Measurements from ENCODE around the gene LRRC25.

Gene LRRC25

DNA sequence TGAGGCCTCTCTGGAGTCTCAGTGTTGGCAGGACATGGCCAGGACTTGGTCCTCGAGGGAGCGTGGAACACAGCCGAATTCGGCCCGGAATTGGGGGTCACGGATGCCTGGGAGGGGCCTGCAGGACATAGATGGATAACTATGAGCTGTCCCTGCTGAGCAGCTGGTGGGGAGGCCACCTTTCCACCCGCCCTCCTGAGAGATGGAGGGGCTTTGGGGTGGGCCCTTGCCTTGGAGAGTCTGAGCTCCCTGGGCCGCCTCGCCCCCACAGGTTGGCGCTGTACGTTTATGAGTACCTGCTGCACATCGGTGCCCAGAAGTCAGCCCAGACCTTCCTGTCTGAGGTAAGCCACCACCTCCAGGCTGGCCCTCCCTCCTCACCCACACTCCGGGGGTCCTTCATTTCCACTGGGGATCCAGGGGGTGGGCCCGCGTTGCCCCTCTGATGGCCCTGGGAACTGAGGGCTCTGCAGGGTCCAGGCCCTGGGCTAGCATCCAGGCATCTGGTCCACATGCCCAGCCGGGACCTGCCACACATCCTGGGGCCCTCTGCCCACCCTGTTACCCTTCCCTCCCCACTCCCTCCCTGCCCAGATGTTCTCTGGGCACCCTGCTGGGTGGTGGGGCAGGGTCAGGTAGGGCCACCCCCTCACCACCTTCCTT is 29.8 kb upstream of the LRRC25 start:
- H2AFZ ChIP-seq, result no peak overlapping the region
- peaks cover 24% of the 10 kb centered on the region for H3K4me1 ChIP-seq
- H3K79me2 ChIP-seq, result peaks cover 7% of the 10 kb centered on the region
- no peak overlapping the region for H3K4me2 ChIP-seq (ENCODE audit: low read length)
- H3K4me3 ChIP-seq (ENCODE audit: low read depth, low read length), result no peak overlapping the region
- H3K9ac ChIP-seq, result no peak overlapping the region
- H3K36me3 ChIP-seq (ENCODE audit: control insufficient read depth, insufficient read depth, low read length), result no peaks in the 10 kb centered on the region
- TF ChIP-seq, protein P1, sequence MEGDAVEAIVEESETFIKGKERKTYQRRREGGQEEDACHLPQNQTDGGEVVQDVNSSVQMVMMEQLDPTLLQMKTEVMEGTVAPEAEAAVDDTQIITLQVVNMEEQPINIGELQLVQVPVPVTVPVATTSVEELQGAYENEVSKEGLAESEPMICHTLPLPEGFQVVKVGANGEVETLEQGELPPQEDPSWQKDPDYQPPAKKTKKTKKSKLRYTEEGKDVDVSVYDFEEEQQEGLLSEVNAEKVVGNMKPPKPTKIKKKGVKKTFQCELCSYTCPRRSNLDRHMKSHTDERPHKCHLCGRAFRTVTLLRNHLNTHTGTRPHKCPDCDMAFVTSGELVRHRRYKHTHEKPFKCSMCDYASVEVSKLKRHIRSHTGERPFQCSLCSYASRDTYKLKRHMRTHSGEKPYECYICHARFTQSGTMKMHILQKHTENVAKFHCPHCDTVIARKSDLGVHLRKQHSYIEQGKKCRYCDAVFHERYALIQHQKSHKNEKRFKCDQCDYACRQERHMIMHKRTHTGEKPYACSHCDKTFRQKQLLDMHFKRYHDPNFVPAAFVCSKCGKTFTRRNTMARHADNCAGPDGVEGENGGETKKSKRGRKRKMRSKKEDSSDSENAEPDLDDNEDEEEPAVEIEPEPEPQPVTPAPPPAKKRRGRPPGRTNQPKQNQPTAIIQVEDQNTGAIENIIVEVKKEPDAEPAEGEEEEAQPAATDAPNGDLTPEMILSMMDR (IDR thresholded peaks at IDR 0.05), result no peak
- H3K27me3 ChIP-seq (ENCODE audit: control insufficient read depth, insufficient read depth, low read length), result no peaks in the 10 kb centered on the region
- H3K9me3 ChIP-seq (ENCODE audit: control insufficient read depth, low read length), result no peaks in the 10 kb centered on the region
- no peak overlapping the region for H3K27ac ChIP-seq

- TF ChIP-seq, protein P1 (IDR thresholded peaks at IDR 0.05), result no peak
- Histone ChIP-seq H3K36me3 (ENCODE audit: control insufficient read depth, insufficient read depth, low read length) (no peaks in the 10 kb centered on the region), H3K27me3 (ENCODE audit: control insufficient read depth, insufficient read depth, low read length) (no peaks in the 10 kb centered on the region), H3K9ac (no peak overlapping the region), H3K27ac (no peak overlapping the region), H3K79me2 (peaks cover 7% of the 10 kb centered on the region), H3K4me3 (ENCODE audit: low read depth, low read length) (no peak overlapping the region), H3K9me3 (ENCODE audit: control insufficient read depth, low read length) (no peaks in the 10 kb centered on the region), H3K4me2 (ENCODE audit: low read length) (no peak overlapping the region), H2AFZ (no peak overlapping the region), H3K4me1 (peaks cover 19% of the 10 kb centered on the region)
Observed at GRCh38 chr19:18426416-18426767, 29.0 kb upstream of the LRRC25 start.

GRCh38 chr19:18425515-18426415 is 28.3 kb upstream of the LRRC25 start:
- peaks cover 19% of the 10 kb centered on the region for H3K4me1 ChIP-seq
- H3K9me3 ChIP-seq (ENCODE audit: control insufficient read depth, low read length), result no peaks in the 10 kb centered on the region

GRCh38 chr19:18424890-18425514 is 27.6 kb upstream of the LRRC25 start:
- Histone ChIP-seq H3K9me3 (ENCODE audit: control insufficient read depth, low read length) (no peaks in the 10 kb centered on the region), H3K79me2 (peaks cover 7% of the 10 kb centered on the region), H3K4me2 (ENCODE audit: low read length) (no peak overlapping the region), H3K36me3 (ENCODE audit: control insufficient read depth, insufficient read depth, low read length) (no peaks in the 10 kb centered on the region), H2AFZ (no peak overlapping the region), H3K4me1 (peaks cover 19% of the 10 kb centered on the region), H3K4me3 (ENCODE audit: low read depth, low read length) (no peak overlapping the region), H3K27me3 (ENCODE audit: control insufficient read depth, insufficient read depth, low read length) (no peaks in the 10 kb centered on the region), H3K9ac (no peak overlapping the region), H3K27ac (no peak overlapping the region)
- TF ChIP-seq, protein P1 (IDR thresholded peaks at IDR 0.05), result no peak

More at GRCh38 chr19:18425515-18426415, 28.3 kb upstream of the LRRC25 start:
- no peak overlapping the region for H2AFZ ChIP-seq
- no peaks in the 10 kb centered on the region for H3K27me3 ChIP-seq (ENCODE audit: control insufficient read depth, insufficient read depth, low read length)
- no peak overlapping the region for H3K4me3 ChIP-seq (ENCODE audit: low read depth, low read length)
- H3K9ac ChIP-seq, result no peak overlapping the region
- H3K27ac ChIP-seq, result no peak overlapping the region
- H3K36me3 ChIP-seq (ENCODE audit: control insufficient read depth, insufficient read depth, low read length), result no peaks in the 10 kb centered on the region
- H3K4me2 ChIP-seq (ENCODE audit: low read length), result no peak overlapping the region
- H3K79me2 ChIP-seq, result peaks cover 7% of the 10 kb centered on the region
- TF ChIP-seq, protein P1 (IDR thresholded peaks at IDR 0.05), result no peak
